HG03354 (cell line): Measurements from ENCODE around the gene CCDC137.
A peak's percentile ranks its signal among the peaks of the same experiment; 100 is the strongest.
"Not testable (repeated sequence)": the region's sequence is repeated elsewhere in the genome, so short reads cannot be mapped to it uniquely, and the experiment has no call there.

Experiments
- ATAC-seq: cut with Tn5 transposase; IDR thresholded peaks from one replicate; pipeline ENCODE4 v1.9.1; 2021; ENCODE audit warnings: mild to moderate bottlenecking; ENCODE audit not compliant: unreplicated experiment, poor library complexity, severe bottlenecking

CCDC137 gene

GRCh38 chr17:81666342-81667191 lies at the start of gene CCDC137, which contains the start of gene OXLD1:
Gene CCDC137, plus strand, starts transcription at chr17:81666737. Its CDS starts 30 bp downstream, at chr17:81666767.
Gene OXLD1, minus strand, starts transcription at chr17:81666605. Its CDS starts 28 bp downstream, at chr17:81666577.
- peak; percentile 93 for ATAC-seq

GRCh38 chr17:81616877-81617276 lies 49.7 kb upstream of the CCDC137 start:
- ATAC-seq, result no peak

GRCh38 chr17:81618307-81618706 lies 48.2 kb upstream of the CCDC137 start:
- not testable (repeated sequence) for ATAC-seq

GRCh38 chr17:81621494-81622130 lies 44.9 kb upstream of the CCDC137 start:
- no peak for ATAC-seq

GRCh38 chr17:81630274-81630673 lies 36.3 kb upstream of the CCDC137 start:
- ATAC-seq, result no peak

GRCh38 chr17:81631482-81631881 lies 35.1 kb upstream of the CCDC137 start:
- ATAC-seq, result no peak

GRCh38 chr17:81635431-81635830 lies 31.1 kb upstream of the CCDC137 start:
- no peak for ATAC-seq

- peak; percentile 16 for ATAC-seq
Observed at GRCh38 chr17:81635973-81636504, 30.5 kb upstream of the CCDC137 start.

- ATAC-seq, result peak; percentile 82
Observed at GRCh38 chr17:81636505-81637288, 29.8 kb upstream of the CCDC137 start, which contains the start of the genes NPLOC4 and TSPAN10. Gene NPLOC4, minus strand, starts transcription at chr17:81637112. Its CDS starts 182 bp downstream, at chr17:81636930. Gene TSPAN10, plus strand, starts transcription at chr17:81637196. Its CDS starts 5,217 bp downstream, at chr17:81642413.

- no peak for ATAC-seq
Observed at GRCh38 chr17:81638683-81639082, 27.9 kb upstream of the CCDC137 start.

- ATAC-seq, result no peak
Observed at GRCh38 chr17:81640011-81640410, 26.5 kb upstream of the CCDC137 start.

GRCh38 chr17:81641825-81642489 lies 24.6 kb upstream of the CCDC137 start:
- no peak for ATAC-seq

- ATAC-seq, result no peak
Observed at GRCh38 chr17:81644496-81644895, 22.0 kb upstream of the CCDC137 start.

GRCh38 chr17:81644976-81645952 lies 21.3 kb upstream of the CCDC137 start:
- no peak for ATAC-seq

GRCh38 chr17:81646869-81647600 lies 19.5 kb upstream of the CCDC137 start:
- ATAC-seq, result no peak

GRCh38 chr17:81647640-81648012 lies 18.9 kb upstream of the CCDC137 start:
- no peak for ATAC-seq

GRCh38 chr17:81648013-81648706 lies 18.4 kb upstream of the CCDC137 start:
- no peak for ATAC-seq
